GM12891 (cell line): Measurements from ENCODE around the gene GNG10.

Experiments used
- PAX5 ChIP-seq: IDR thresholded peaks from 2 replicates; pipeline ENCODE4 v1.6.1; 2011; ENCODE audit warnings: low read length, moderate library complexity, mild to moderate bottlenecking; ENCODE audit not compliant: insufficient read depth, severe bottlenecking
- POLR2A ChIP-seq: IDR thresholded peaks from 2 replicates; pipeline ENCODE4 v1.6.1; 2011; ENCODE audit warnings: low read depth, low read length, control low read depth
- POLR2AphosphoS5 ChIP-seq: IDR thresholded peaks from 2 replicates; pipeline ENCODE4 v1.6.1; 2011; ENCODE audit warnings: low read depth, low read length, control low read depth
- POU2F2 ChIP-seq: IDR thresholded peaks from 2 replicates; pipeline ENCODE4 v1.6.1; 2011; ENCODE audit warnings: low read depth, mild to moderate bottlenecking, control low read depth, low read length, moderate library complexity
- TAF1 ChIP-seq: IDR thresholded peaks from 2 replicates; pipeline ENCODE4 v1.6.1; 2011; ENCODE audit warnings: low read depth, low read length, control low read depth

- no peak for TF ChIP-seq TAF1
- no peak for TF ChIP-seq POLR2A
- no peak for TF ChIP-seq POU2F2
- no peak for TF ChIP-seq PAX5
- no peak for TF ChIP-seq POLR2AphosphoS5
Observed at GRCh38 chr9:111648066-111648465, 13.3 kb upstream of the GNG10 start.
